ENCODE results near the gene HMGB2. TPM values are rescaled to one million over a fixed set of nuclear protein-coding genes. Genes with fewer than 3 reads are reported as not detected.

The HMGB2 gene
- total RNA-seq, 2 experiments from 2014 or later: 975 to 1,039 TPM

- no peaks in the 10 kb centered on the region for H3K4me1 Mint-ChIP-seq
- H3K27ac Mint-ChIP-seq: no peak overlapping the region
- peaks cover 37% of the 10 kb centered on the region for H3K9me3 Mint-ChIP-seq
- H3K4me3 Mint-ChIP-seq: no peak overlapping the region
- DNase-seq: no peak
- peaks cover 9% of the 10 kb centered on the region for H3K36me3 Mint-ChIP-seq (ENCODE audit: low read depth)
- H3K27me3 Mint-ChIP-seq: no peaks in the 10 kb centered on the region
- POLR2A ChIA-PET: no interaction called here
- CTCF ChIA-PET: interaction anchor here (1.5 kb wide), 1 partner anchor 20 kb away, joined by 5 read pairs; no protein-coding TSS in a partner anchor
These were observed 52.5 kb downstream of the HMGB2 start for GRCh38 chr4:173281406-173282255.

Other genes starting within 250 kb of the HMGB2 start
- gene GALNT7, start 165.5 kb downstream of the HMGB2 start, total RNA-seq: 10 to 100 TPM; 21.6 to 23.6 TPM
- 10 to 100 TPM; 15.2 to 22.0 TPM for gene SAP30, start 36.6 kb upstream of the HMGB2 start, total RNA-seq
- gene SCRG1, start 64.8 kb upstream of the HMGB2 start, total RNA-seq: not detected
- not detected for gene HAND2, start 195.9 kb upstream of the HMGB2 start, total RNA-seq